Heart right ventricle (tissue), 16 donors: ENCODE measurements around the gene DUSP16. TPM values are rescaled to one million over a fixed set of nuclear protein-coding genes. Genes with fewer than 3 reads are reported as not detected.

Source experiments
- ATAC-seq, 8 donors: fragments of 200-7000 bp; cut with Tn5 transposase; one replicate each; pipeline ENCODE4 v1.9.1; 2020; ENCODE audit warnings: mild to moderate bottlenecking in 8 of 8, moderate library complexity in 8 of 8, moderate number of reproducible peaks in 1 of 8
- DNase-seq, 2 donors: peaks; one replicate each; pipeline ENCODE4 v3.0.0-alpha.2; 2020
- H3K27ac ChIP-seq, 10 donors: fragments of 200-600 bp; sonication (generic) in 2 of 10; one replicate each; pipeline versions ENCODE4 v1.5.0 to v1.8.0; 2020 to 2022; ENCODE audit warnings: mild to moderate bottlenecking in 3 of 10
- H3K27me3 ChIP-seq, 7 donors: fragments of 200-600 bp; one replicate each; pipeline ENCODE4 v1.8.0; 2021 to 2022; ENCODE audit warnings: mild to moderate bottlenecking in 2 of 7
- H3K36me3 ChIP-seq, 9 donors: fragments of 200-600 bp; sonication (generic) in 1 of 9; one replicate each; pipeline versions ENCODE4 v1.5.0 to v1.8.0; 2020 to 2022; ENCODE audit warnings: mild to moderate bottlenecking in 2 of 9
- H3K4me1 ChIP-seq, 9 donors: fragments of 200-600 bp; sonication (generic) in 1 of 9; one replicate each; pipeline versions ENCODE4 v1.5.0 to v1.8.0; 2020 to 2022; ENCODE audit warnings: mild to moderate bottlenecking in 4 of 9
- H3K4me3 ChIP-seq, 10 donors: fragments of 200-600 bp; sonication (generic) in 2 of 10; one replicate each; pipeline versions ENCODE4 v1.5.0 to v1.8.0; 2020 to 2022; ENCODE audit warnings: mild to moderate bottlenecking in 7 of 10, moderate library complexity in 2 of 10
- H3K9me3 ChIP-seq, 11 donors: fragments of 200-600 bp in 10 of 11; sonication (generic) in 2 of 11; one replicate each; pipeline versions ENCODE4 v1.5.0 to v1.8.0; 2013 to 2022; ENCODE audit warnings: mild to moderate bottlenecking in 2 of 11, control low read depth in 1 of 11, moderate library complexity in 1 of 11
- WGBS, 2 donors: extraction: QIAGEN DNeasy Blood & Tissue Kit; methylation state at CpG; one replicate each; pipeline ENCODE4 v1.1.7; 2013; ENCODE audit warnings: inconsistent platforms in 1 of 2; 5-methylcytosine and 5-hydroxymethylcytosine counted together
- intact Hi-C, 10 donors: fragments of 100-400 bp; cut with DNase I; formaldehyde crosslinking; loops; one replicate each; pipeline versions ENCODE4 v1.11.1 to v1.14.2; 2022
- polyA plus RNA-seq, 2 donors: library from polyadenylated mRNA; stranded (reverse); fragments of 200-250 nt; gene quantifications; one replicate each; pipeline ENCODE4 v1.2.3, GENCODE V29; 2013
- total RNA-seq, 10 donors: library from RNA; stranded (reverse); fragmentation: NEBNext Ultra II Directional in 3 of 10; extraction: Animal tissue kit (Norgen Biotek cat#: 25700) in 3 of 10; gene quantifications; one replicate each; pipeline versions ENCODE4 v1.2.1 to v1.2.4, GENCODE V29; 2021 to 2023
- TF ChIP-seq, protein P1 (sequence below), 9 donors: fragments of 200-600 bp; sonication (generic) in 2 of 9; IDR thresholded peaks; one replicate each; pipeline versions ENCODE4 v1.5.0 to v1.8.0; 2021 to 2022; ENCODE audit warnings: antibody characterized with exemption in 9 of 9, mild to moderate bottlenecking in 5 of 9, moderate library complexity in 1 of 9
- donor health status: Arrhythmogenic right ventricular cardiomyopathy.
- donor health status: ischemic (EF 13 %, LVEDD 7.1; RV severe dilation, severe dysfunction).
- donor health status: healthy with polysubstance abuse.
- donor health status: DM: no; HTN: yes; CAD: no.
- donor health status: DM: no; HTN: no; CAD: no.
- donor health status: ischemic (EF 25% LVEDD 6.9; RV normal size, moderate dysfunction).
- donor health status: ischemic (EF 25% LVEDD 5.7; RV mildly dilated, moderate dysfunction).
- donor health status: healthy.
- donor health status: DM: yes; HTN: yes; CAD: no.
- donor health status: Ischemic cardiomyopathy.
- donor health status: ischemic (EF 35%, LVEDD 5.7; RV mildly dilated, moderate dysfunction).
- donor health status: nonischemic (EF 11% LVEDD 7.7; RV severe dilation, severe dysfunction).
- donor health status: DM: yes; HTN: yes; CAD: no.
- donor health status: PGD.
- donor health status: ischemic (EF 29% LVEDD 5.4; RV normal size, mild dysfunction).
- donor health status: nonischemic (EF 23%, LVEDD 6.1; RV moderate dilation, normal function).

DUSP16 gene
- total and polyA plus RNA-seq, 12 donors = 2.6 to 21.7 (median 15.8) TPM

DNA sequence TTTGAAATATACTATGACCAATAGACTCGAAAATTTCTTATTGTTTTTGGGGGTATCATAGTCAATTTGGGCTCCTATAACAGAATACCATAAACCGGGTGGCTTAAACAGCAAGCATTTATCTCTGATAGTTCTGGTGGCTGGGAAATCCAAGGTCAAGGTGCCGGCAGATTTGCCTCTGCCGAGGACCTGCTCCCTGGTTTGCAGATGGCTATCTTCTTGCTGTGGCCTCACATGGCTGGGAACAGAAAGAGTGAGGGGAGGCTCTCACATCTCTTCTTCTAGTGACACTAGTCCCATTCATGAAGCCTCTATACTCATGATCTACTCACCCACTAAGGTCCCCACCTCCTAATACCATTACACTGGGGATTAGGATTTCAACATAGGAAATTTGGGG, 135.1 kb downstream of the DUSP16 start:
- Histone ChIP-seq H3K9me3 (peaks cover 0 to 21% (median 17%) of the 10 kb centered on the region in 11 donors), H3K36me3 (no peaks in the 10 kb centered on the region), H3K4me3 (no peak overlapping the region), H3K27me3 (no peaks in the 10 kb centered on the region), H3K4me1 (peaks cover 0 to 22% (median 3%) of the 10 kb centered on the region in 9 donors), H3K27ac (no peak overlapping the region)
- TF ChIP-seq, protein P1, sequence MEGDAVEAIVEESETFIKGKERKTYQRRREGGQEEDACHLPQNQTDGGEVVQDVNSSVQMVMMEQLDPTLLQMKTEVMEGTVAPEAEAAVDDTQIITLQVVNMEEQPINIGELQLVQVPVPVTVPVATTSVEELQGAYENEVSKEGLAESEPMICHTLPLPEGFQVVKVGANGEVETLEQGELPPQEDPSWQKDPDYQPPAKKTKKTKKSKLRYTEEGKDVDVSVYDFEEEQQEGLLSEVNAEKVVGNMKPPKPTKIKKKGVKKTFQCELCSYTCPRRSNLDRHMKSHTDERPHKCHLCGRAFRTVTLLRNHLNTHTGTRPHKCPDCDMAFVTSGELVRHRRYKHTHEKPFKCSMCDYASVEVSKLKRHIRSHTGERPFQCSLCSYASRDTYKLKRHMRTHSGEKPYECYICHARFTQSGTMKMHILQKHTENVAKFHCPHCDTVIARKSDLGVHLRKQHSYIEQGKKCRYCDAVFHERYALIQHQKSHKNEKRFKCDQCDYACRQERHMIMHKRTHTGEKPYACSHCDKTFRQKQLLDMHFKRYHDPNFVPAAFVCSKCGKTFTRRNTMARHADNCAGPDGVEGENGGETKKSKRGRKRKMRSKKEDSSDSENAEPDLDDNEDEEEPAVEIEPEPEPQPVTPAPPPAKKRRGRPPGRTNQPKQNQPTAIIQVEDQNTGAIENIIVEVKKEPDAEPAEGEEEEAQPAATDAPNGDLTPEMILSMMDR (IDR thresholded peaks at IDR 0.05) = no peak
- intact Hi-C loops = no loop called here
- ATAC-seq (no peak), DNase-seq (no peak)
- WGBS, 2 donors = 94 to 95% methylated on average over 4 of the region's 4 CpGs

DNA sequence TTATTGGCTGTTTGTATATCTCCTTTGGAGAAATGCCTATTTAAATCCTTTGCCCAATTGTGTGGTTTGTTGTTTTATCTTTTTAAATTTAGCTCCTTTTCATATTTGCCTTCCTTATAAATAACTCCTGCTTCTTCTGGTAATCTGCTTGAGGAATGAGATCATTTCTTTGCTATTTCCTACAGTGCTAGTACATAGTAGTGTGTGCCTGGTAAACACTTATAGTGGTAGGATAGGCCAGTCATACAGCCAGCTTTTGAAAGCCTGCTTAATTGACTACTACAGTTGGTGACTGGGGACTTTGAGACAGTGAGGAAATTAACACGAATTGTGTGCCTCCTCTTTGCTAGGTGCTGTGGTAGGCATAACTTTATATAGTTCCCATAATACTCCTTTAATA, 137.0 kb downstream of the DUSP16 start:
- TF ChIP-seq, protein P1 (IDR thresholded peaks at IDR 0.05) = no peak
- 56 to 60% methylated on average over 1 of the region's 1 CpG for WGBS, 2 donors
- Histone ChIP-seq H3K36me3 (no peaks in the 10 kb centered on the region), H3K27ac (peak overlapping the region in 2 of 10 donors; percentile 3 to 47), H3K9me3 (peaks cover 0 to 33% (median 18%) of the 10 kb centered on the region in 11 donors), H3K4me1 (peaks cover 0 to 20% (median 3%) of the 10 kb centered on the region in 9 donors), H3K4me3 (no peak overlapping the region), H3K27me3 (no peaks in the 10 kb centered on the region)
- DNase-seq = no peak
- ATAC-seq = peak in 2 of 8 donors; percentile 55 to 69
- intact Hi-C loops = no loop called here

DNA sequence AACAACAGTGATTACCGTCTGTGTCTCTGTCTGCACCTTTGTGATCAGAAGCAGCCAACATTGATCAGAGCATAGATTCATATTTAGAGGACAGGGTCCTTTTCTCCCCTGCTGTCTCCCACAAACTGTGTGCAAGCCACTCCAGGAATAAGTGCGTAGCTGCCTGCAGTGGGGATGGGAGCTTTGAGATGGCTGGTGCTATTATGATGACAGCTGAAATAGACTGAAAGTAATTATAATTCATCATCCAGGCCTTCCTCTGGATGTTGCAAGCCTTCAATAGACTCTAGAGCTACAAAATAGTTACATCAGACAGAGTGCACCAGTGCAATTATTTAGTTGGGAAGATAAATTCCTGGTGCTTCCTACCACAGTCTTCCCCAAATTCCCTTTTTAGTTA, 137.7 kb downstream of the DUSP16 start:
- 75 to 94% methylated on average over 2 of the region's 2 CpGs for WGBS, 2 donors
- no peak for DNase-seq
- intact Hi-C loops = no loop called here
- no peaks in the 10 kb centered on the region for H3K36me3 ChIP-seq
- H3K9me3 ChIP-seq = peaks cover 0 to 38% (median 18%) of the 10 kb centered on the region in 11 donors
- ATAC-seq = no peak
- H3K4me1 ChIP-seq = peaks cover 0 to 20% (median 3%) of the 10 kb centered on the region in 9 donors
- no peak overlapping the region for H3K4me3 ChIP-seq
- H3K27me3 ChIP-seq = no peaks in the 10 kb centered on the region
- TF ChIP-seq, protein P1 (IDR thresholded peaks at IDR 0.05) = no peak
- no peak overlapping the region for H3K27ac ChIP-seq

Other genes with a start within 250 kb of the DUSP16 start
- 10 to 100 TPM in 7 of 10 donors, 1 to 10 TPM in 3; 8.9 to 13.3 (median 10.9) TPM for gene MANSC1, start 212.6 kb downstream of the DUSP16 start, total RNA-seq
- gene MANSC1, start 212.6 kb downstream of the DUSP16 start, polyA plus RNA-seq = 1 to 10 TPM; 4.7 to 9.1 TPM
- 10 to 100 TPM in 8 of 10 donors, 1 to 10 TPM in 2; 7.5 to 15.4 (median 11.9) TPM for gene BORCS5, start 205.8 kb downstream of the DUSP16 start, total RNA-seq
- 1 to 10 TPM; 2.5 to 8.3 TPM for gene BORCS5, start 205.8 kb downstream of the DUSP16 start, polyA plus RNA-seq
- 10 to 100 TPM; 15.2 to 26.4 (median 18.6) TPM for gene CREBL2, start 49.0 kb upstream of the DUSP16 start, total RNA-seq
- gene CREBL2, start 49.0 kb upstream of the DUSP16 start, polyA plus RNA-seq = 1 to 10 TPM; 9.3 to 9.9 TPM
- under 1 TPM in 1 of 10 donors, not detected in 9; 0.56 TPM for gene GPR19, start 133.3 kb upstream of the DUSP16 start, total RNA-seq
- under 1 TPM; 0.09 to 0.15 TPM for gene GPR19, start 133.3 kb upstream of the DUSP16 start, polyA plus RNA-seq
- 10 to 100 TPM; 26.3 to 56.2 (median 39.2) TPM for gene CDKN1B, start 154.5 kb upstream of the DUSP16 start, total RNA-seq
- gene CDKN1B, start 154.5 kb upstream of the DUSP16 start, polyA plus RNA-seq = 10 to 100 TPM; 20.8 to 21.7 TPM
- gene APOLD1, start 222.8 kb upstream of the DUSP16 start, total RNA-seq = 10 to 100 TPM; 11.1 to 98.8 (median 22.0) TPM
- gene APOLD1, start 222.8 kb upstream of the DUSP16 start, polyA plus RNA-seq = 10 to 100 TPM; 11.6 to 19.8 TPM